Dedifferentiated amniotic fluid mesenchymal stem cell (primary cell): Measurements from ENCODE around the gene IRX2.

Experiments
- DNase-seq: peaks from one replicate; pipeline ENCODE4 v3.0.0-alpha.2; 2016; ENCODE audit errors: extremely low spot score

Gene IRX2

DNA sequence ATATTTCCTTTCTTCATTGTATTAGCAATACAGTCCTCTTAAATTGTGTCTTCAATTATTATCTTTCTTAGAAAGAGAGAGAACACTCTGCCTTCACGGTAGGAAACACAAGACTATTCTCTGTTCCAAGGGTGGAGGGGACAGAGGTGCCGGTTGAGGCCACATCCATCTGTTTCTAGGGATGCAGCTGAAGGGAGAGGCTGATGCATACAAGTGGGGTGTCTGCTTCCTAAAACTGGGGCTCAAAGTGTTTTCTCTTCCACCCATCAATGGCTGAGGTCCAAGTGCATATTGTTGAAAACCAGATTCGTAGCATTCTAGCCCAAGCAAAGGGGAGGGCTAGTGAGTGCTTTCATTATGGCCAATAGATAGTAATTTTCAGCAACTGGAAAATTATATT lies 9.5 kb downstream of the IRX2 start:
- DNase-seq: no peak

DNA sequence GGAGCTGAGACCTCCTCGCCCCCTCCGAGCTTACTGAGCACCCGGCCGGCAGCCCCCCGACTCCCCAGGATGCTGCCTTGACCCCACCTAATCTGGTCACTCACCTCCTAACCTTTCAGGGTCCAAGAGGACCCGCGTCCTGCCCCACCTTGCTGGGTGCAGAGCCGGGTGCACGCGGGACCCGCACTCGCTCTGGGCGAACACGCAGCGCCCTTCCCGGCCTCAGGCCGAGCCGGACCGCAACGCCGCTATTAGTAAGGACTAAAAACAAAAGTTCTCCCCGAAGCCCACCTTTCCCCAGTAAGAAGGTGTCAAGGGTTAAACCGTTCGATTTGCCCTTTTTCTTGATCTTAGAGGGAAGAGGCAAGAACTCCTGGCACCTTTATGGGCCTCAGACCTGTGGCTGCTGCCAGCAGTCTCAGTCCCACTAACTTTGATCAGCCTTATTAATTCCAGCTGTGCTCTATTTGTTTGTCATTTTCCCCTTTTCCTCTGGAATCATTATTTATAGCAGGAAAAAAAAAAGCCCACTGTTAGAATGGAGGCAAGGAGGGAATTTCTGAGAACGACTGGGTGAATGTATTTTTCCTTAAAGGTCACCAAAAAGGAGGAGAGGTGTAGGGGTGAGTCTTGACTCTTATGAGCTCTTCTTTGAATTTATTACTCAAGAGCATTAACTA lies 10.5 kb downstream of the IRX2 start:
- DNase-seq: no peak

DNA sequence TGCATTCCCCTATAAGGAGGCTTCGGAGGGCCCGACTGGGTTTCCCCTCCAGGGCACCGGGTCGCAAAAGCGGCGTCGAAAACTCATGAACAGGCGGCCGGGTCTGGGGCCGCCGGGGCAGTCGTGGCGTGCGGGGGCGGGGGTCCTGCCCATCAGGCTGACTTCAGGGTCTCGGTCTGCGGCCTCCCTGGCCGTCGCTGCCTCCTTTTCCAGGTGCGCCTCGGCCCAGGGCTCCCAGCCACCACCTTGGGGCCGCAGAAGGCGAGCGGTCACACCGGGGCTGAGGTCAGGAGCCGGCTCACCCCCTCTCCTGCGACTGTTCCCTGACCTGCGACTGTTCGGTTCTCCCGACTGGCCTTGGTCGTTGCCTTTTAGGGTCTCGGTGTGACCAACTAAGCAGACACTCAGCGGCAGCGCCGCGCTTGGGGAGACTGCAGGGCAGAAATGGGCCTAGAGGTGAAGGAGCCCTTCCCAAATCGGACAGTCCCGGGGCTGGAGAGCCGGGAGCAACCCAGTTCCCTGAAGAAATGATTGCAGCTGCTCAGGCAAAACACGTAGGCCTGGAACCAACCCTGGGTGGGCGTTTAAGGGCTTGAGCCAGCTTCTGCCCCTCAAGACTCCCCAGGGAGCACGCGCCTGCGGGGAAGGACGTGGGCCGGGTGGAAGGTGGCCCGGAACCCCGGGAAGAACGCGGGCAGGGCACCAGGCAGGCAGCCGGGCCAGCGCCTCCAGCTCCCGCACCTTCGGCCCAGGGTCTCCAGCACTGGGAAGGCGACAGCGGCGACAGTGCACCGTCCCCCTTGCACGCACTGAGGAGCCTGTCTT lies 11.2 kb downstream of the IRX2 start:
- no peak for DNase-seq

GRCh38 chr5:2739360-2740050 lies 12.0 kb downstream of the IRX2 start:
- DNase-seq: no peak

DNA sequence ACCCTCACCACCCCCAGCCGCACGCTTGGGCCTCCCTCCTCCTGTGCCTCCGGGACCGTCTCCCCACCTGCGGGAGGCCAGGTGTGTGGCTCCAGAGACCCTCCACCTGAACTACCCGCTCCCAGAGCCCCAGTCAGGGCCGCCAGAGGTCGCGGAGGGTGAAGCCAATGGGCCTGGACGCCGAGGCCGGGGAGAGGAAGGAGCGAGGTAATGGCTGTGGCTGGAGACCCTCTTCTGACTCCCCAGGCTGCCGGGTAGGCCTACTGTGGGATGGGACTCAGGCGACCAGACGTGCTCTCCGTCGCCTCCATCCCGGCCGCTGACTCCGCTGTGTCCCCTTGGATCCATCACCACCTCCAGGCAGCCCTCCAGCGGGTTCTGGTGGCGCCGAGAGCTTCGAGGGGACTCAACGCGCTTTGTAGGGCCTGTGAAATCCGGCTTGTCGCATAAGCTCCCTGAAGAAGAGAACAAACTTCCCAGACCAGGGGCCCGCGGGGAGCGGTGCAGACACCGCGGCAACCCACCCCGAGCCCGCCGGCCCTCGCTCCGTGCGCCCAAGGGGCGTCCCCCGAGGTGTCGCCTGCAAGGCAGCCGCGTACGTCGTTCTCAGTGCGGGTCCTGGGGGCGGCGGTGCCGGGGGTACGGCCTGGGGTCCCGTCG lies 12.6 kb downstream of the IRX2 start:
- DNase-seq: no peak

- DNase-seq: no peak
Observed at GRCh38 chr5:2738156-2738699, 13.2 kb downstream of the IRX2 start.

DNA sequence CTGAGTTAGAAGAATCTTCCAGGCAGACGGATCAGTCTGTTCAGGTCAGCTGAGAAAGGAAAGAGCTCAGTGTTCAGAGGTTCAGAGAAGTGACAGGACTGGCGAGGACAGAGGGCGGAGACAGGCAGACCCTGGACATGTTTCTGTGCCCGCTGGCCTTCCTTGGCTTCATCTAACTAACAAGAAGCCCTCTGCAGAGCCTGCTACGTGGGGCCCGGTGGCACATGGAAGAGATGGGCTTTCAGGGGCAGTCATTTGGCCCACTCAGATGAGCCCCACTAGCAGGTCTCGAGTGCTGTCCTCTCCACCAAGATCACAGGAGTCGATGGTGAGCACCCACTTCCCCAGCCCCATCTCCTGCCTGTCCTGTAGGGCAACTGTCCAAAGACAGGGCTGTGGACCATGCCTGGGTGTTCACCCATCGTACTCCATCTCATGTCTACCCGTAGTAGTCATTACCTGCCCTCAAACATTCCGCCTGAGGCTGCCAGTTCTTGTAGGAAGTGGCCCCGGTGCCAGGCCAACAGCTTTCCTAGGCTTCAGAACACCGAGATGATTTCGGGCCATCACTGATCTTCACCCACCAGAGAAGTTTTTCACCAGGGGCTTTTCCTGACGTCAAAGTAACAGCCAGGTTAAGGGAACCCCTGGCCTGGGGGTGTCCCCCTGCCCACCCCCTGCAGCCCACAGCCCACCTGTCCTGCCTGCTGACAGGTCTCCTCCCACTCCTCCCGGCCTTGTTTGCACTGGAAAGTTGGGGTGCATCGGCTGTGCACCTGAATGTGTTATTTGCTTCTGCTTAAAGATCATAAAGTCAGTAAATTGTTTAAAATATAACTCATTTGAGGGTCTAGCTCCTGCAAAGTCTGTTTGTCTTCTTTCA lies 14.0 kb downstream of the IRX2 start:
- no peak for DNase-seq

GRCh38 chr5:2736872-2737271 lies 14.6 kb downstream of the IRX2 start:
- no peak for DNase-seq

DNA sequence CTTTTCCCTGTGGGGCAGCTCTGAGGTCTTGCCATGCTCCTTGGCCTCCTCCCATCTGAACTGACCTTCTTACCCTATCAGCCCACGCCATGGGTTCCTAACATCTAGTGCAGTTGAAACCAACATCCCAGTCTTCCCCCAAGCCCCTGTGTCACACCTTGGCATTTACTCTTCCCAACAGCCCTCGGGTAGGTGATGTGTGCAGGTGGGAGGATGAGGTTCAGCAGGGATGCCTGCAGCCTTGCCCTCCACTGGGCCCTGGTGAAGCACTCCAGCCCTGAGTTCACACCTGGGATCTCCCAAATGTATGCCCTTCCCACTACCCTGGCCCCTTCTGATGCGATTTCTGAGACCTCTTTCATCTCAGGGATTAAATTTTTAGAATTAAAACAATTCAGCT lies 15.5 kb downstream of the IRX2 start:
- no peak for DNase-seq

DNA sequence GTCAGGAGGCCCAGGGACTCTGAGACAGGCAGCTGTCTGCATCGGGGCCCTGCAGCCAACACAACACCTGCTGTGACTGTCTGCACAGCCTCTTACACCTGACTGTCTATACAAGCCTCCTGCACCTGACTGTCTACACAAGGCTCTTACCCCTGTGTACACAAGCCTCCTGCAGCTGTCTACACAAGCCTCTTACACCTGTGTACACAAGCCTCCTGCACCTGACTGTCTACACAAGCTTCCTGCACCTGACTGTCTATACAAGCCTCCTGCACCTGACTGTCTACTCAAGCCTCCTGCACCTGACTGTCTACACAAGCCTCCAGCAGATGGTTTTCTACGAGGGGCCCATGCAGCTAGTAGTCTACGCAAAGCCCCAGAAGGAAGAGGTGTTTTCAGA lies 18.6 kb downstream of the IRX2 start:
- no peak for DNase-seq

- no peak for DNase-seq
Observed at GRCh38 chr5:2732004-2732403, 19.5 kb downstream of the IRX2 start.

DNA sequence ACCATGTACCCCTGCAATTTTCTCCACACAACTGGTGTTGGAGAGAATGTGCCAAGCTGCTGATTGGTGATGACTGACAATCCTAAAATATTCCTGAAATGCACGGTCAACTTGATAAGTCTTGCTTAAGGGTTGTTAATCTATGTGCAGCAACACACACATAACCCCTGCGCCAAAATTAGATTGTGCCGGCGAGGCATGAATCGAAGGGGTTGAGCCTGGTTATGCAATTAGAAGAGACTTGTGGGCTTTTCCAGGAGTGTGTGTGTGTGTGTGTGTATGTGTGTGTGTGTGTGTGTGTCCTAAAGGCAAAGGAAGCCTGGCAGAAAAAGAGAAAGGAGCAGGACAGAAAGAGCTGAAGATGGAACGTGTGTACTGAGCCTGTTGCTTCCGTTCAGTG lies 22.3 kb downstream of the IRX2 start:
- no peak for DNase-seq

DNA sequence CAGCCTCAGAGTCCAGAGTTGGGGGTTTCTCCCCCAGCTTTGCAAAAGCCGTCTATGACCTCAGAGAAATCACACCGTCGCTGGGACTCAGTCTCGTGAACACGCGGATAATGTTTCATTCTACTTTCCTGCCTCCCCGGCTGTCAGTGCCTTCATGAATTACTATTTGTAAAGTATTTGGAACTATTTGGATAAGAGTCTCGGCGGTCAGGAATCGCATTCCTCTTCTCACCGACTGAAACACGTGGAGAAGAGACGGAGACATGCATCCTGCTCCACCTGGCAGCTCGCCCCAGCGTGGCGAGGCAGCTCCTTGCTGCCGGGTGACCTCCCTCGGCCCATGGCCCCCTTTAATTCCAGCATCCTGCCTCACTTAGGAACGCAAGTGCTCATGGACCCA lies 23.9 kb downstream of the IRX2 start:
- no peak for DNase-seq

GRCh38 chr5:2725980-2726765 lies 25.3 kb downstream of the IRX2 start:
- DNase-seq: no peak

DNA sequence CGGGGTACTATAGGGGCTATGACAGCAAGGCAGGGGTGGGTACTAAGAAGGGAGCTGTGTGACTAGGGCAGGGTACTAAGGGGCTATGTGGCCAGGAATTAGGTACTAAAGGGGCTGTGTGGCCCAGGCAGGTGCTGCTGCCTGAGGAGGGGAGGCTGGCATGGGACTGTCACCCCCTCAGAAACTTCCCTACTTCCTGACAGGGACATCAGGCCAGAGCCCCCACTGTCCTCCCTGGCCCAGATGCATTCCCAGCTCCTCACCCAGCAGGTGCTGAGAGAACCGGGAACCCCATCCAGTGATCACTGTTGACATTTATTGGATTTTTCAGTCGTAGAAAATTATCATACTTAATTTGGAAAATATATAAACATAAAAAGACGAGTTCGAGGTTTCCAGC lies 26.6 kb downstream of the IRX2 start:
- no peak for DNase-seq

- no peak for DNase-seq
Observed at GRCh38 chr5:2724031-2724581, 27.4 kb downstream of the IRX2 start.

DNA sequence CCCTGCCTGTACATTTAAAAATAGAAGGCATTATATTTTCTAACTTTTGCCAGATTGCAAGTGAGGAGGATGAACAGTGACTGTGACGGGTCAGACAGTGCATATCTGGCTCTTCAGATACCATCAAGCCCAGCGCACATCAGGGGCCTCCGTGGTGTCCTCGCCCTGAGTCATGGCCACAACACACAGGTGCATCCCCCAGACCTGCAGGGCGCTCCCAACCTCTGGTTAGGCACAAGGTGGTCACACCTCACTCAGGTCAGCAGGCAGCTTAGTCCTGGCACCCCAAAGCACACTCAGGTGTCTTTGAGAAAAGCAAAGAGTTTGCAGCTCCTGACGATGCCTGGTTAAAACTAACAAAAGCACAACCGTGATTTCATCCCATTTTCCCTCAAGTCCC lies 28.6 kb downstream of the IRX2 start:
- no peak for DNase-seq

- no peak for DNase-seq
Observed at GRCh38 chr5:2721385-2722138, 29.9 kb downstream of the IRX2 start.

DNA sequence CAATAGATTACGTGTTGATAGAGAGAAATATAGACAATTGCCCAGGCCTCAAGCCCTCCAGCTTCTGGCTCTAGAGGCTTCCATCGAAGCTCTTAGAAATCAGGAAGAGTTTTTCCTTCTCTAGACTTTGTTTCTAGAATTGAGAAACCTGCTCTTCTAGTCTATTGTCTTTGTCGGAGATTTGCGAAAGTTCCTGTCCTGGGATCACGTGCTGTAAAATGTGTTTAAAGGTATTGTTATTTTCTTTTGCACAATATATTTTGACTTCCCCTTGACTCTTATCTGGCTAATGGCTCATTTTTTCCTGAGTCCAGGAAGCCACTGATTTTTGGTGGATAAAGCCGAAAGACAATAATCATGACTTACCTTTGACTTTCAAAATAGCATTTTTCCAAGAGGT lies 32.1 kb downstream of the IRX2 start:
- no peak for DNase-seq
